Thoracic aorta (tissue), 2 donors: ENCODE measurements around the gene MYO5B. TPM values are rescaled to one million over a fixed set of nuclear protein-coding genes. Genes with fewer than 3 reads are reported as not detected.

Experiments
- ATAC-seq: fragments of 150-250 bp; one replicate; pipeline ENCODE4 v1.8.0; 2017; ENCODE audit warnings: low read depth; ENCODE audit not compliant: insufficient number of reproducible peaks, low FRiP score
- DNase-seq: peaks from one replicate; pipeline ENCODE4 v3.0.0-alpha.2; 2020; ENCODE audit warnings: low spot score
- H3K27ac ChIP-seq, 2 donors: fragments of 200-600 bp; sonication (generic); 1 replicate in 1 of 2; 2 replicates in 1 of 2; pipeline ENCODE4 v1.5.1; 2016; ENCODE audit warnings: mild to moderate bottlenecking in 2 of 2, moderate library complexity in 2 of 2
- H3K27me3 ChIP-seq: fragments of 200-600 bp; sonication (generic); replicated peaks from 2 replicates; pipeline ENCODE4 v1.6.0; 2016; ENCODE audit warnings: mild to moderate bottlenecking; ENCODE audit not compliant: insufficient read depth
- H3K36me3 ChIP-seq: fragments of 200-600 bp; sonication (generic); one replicate; pipeline ENCODE4 v1.5.1; 2016
- H3K4me1 ChIP-seq, 2 donors: fragments of 200-600 bp; sonication (generic); 1 replicate in 1 of 2; 2 replicates in 1 of 2; pipeline versions ENCODE4 v1.5.1 to v1.6.0; 2016; ENCODE audit warnings: low read depth in 2 of 2, mild to moderate bottlenecking in 1 of 2; ENCODE audit not compliant: control insufficient read depth in 1 of 2
- H3K4me3 ChIP-seq: fragments of 200-600 bp; sonication (generic); 2 replicates; pipeline ENCODE4 v1.5.1; 2016; ENCODE audit warnings: mild to moderate bottlenecking
- H3K9me3 ChIP-seq: fragments of 200-600 bp; sonication (generic); 2 replicates; pipeline ENCODE4 v1.5.1; 2016
- CTCF ChIP-seq: fragments of 200-600 bp; sonication (generic); IDR thresholded peaks from one replicate; pipeline ENCODE4 v1.5.1; 2019; ENCODE audit warnings: antibody characterized with exemption
- total RNA-seq, 2 donors: library from RNA; depleted of rRNA; stranded (reverse); fragments of >200 nt; gene quantifications; one replicate each; pipeline versions ENCODE4 v1.1.0 to v1.2.3, GENCODE V29; 2016

MYO5B gene
- total RNA-seq, 2 donors from 2014 or later, result 8.3 to 13.5 TPM

GRCh38 chr18:50142441-50143120 is 52.4 kb downstream of the MYO5B start:
- Histone ChIP-seq H3K27ac (no peak overlapping the region), H3K4me1 (peaks cover 0 to 24% of the 10 kb centered on the region in 2 donors)
- ATAC-seq, result no peak

GRCh38 chr18:50138181-50139064 is 56.5 kb downstream of the MYO5B start:
- TF ChIP-seq CTCF, result no peak
- Histone ChIP-seq H3K4me3 (no peak overlapping the region), H3K4me1 (peaks cover 0 to 24% of the 10 kb centered on the region in 2 donors), H3K27me3 (no peaks in the 10 kb centered on the region), H3K9me3 (no peaks in the 10 kb centered on the region), H3K36me3 (no peaks in the 10 kb centered on the region), H3K27ac (no peak overlapping the region)
- ATAC-seq (no peak), DNase-seq (no peak)

More at GRCh38 chr18:50142441-50143120, 52.4 kb downstream of the MYO5B start:
- Histone ChIP-seq H3K4me3 (no peak overlapping the region), H3K27me3 (no peaks in the 10 kb centered on the region), H3K36me3 (no peaks in the 10 kb centered on the region), H3K9me3 (no peaks in the 10 kb centered on the region)
- no peak for DNase-seq
- TF ChIP-seq CTCF, result no peak

- no peak overlapping the region for H3K4me3 ChIP-seq
- peaks cover 0 to 20% of the 10 kb centered on the region in 2 donors for H3K4me1 ChIP-seq
- ATAC-seq (no peak), DNase-seq (no peak)
- H3K27me3 ChIP-seq, result no peaks in the 10 kb centered on the region
- no peak overlapping the region for H3K27ac ChIP-seq
- H3K36me3 ChIP-seq, result no peaks in the 10 kb centered on the region
- no peak for TF ChIP-seq CTCF
- H3K9me3 ChIP-seq, result no peaks in the 10 kb centered on the region
Observed at GRCh38 chr18:50135903-50136302, 59.0 kb downstream of the MYO5B start.

- Histone ChIP-seq H3K27ac (no peak overlapping the region), H3K4me3 (no peak overlapping the region), H3K27me3 (no peaks in the 10 kb centered on the region), H3K9me3 (no peaks in the 10 kb centered on the region), H3K36me3 (no peaks in the 10 kb centered on the region), H3K4me1 (peaks cover 0 to 7% of the 10 kb centered on the region in 2 donors)
- DNase-seq (no peak), ATAC-seq (no peak)
- no peak for TF ChIP-seq CTCF
Observed at GRCh38 chr18:50133526-50133925, 61.4 kb downstream of the MYO5B start.

- DNase-seq (no peak), ATAC-seq (no peak)
- no peaks in the 10 kb centered on the region for H3K9me3 ChIP-seq
- TF ChIP-seq CTCF, result no peak
- H3K27ac ChIP-seq, result no peak overlapping the region
- no peaks in the 10 kb centered on the region for H3K36me3 ChIP-seq
- H3K27me3 ChIP-seq, result no peaks in the 10 kb centered on the region
- no peaks in the 10 kb centered on the region for H3K4me1 ChIP-seq
- H3K4me3 ChIP-seq, result no peak overlapping the region
Observed at GRCh38 chr18:50131591-50131990, 63.4 kb downstream of the MYO5B start.
